Tibial nerve (tissue), 3 donors: ENCODE data around the gene AUTS2.

Source experiments
- POLR2A ChIP-seq, 2 donors: fragments of 450-650 bp; IDR thresholded peaks; one replicate each; pipeline ENCODE4 v1.6.1; 2017; ENCODE audit warnings: antibody characterized with exemption in 2 of 2, mild to moderate bottlenecking in 2 of 2, moderate library complexity in 2 of 2
- TF ChIP-seq, protein P1 (sequence below), 5 experiments: fragments of 200-600 bp in 3 of 5; fragments of 450-650 bp in 2 of 5; sonication (generic) in 3 of 5; IDR thresholded peaks; one replicate each; pipeline ENCODE4 v1.5.1; 2016 to 2019; ENCODE audit warnings: antibody characterized with exemption in 5 of 5, mild to moderate bottlenecking in 3 of 5, moderate library complexity in 2 of 5

- TF ChIP-seq, protein P1, sequence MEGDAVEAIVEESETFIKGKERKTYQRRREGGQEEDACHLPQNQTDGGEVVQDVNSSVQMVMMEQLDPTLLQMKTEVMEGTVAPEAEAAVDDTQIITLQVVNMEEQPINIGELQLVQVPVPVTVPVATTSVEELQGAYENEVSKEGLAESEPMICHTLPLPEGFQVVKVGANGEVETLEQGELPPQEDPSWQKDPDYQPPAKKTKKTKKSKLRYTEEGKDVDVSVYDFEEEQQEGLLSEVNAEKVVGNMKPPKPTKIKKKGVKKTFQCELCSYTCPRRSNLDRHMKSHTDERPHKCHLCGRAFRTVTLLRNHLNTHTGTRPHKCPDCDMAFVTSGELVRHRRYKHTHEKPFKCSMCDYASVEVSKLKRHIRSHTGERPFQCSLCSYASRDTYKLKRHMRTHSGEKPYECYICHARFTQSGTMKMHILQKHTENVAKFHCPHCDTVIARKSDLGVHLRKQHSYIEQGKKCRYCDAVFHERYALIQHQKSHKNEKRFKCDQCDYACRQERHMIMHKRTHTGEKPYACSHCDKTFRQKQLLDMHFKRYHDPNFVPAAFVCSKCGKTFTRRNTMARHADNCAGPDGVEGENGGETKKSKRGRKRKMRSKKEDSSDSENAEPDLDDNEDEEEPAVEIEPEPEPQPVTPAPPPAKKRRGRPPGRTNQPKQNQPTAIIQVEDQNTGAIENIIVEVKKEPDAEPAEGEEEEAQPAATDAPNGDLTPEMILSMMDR (IDR thresholded peaks at IDR 0.05): no peak
- no peak for TF ChIP-seq POLR2A (IDR thresholded peaks at IDR 0.05)
Measured at GRCh38 chr7:70583965-70584883, 985.9 kb downstream of the AUTS2 start.
